ENCODE results near the gene SAFB2.

Gene SAFB2

DNA sequence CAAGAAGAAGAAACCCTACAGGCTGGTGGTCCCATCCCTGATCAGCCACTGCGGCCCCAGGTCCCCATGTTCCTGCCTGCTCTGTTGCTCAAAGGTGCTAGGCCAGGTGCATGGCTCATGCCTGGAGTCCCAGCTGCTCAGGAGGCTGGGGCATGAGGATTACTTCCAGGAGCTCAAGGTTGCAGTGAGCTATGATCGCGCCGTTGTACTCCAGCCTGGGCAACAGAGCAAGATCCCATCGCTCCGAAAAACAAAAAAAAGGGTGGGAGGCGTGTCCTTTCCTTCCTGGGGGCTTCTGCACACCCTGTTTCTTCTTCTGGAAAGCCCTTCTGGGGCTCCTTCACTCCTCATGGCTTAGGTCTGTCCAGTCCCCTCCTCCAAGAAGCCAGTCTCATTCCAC is 42.9 kb downstream of the SAFB2 start:
- no peak for DNase-seq (ENCODE audit: low read depth in 2 of 2)

DNA sequence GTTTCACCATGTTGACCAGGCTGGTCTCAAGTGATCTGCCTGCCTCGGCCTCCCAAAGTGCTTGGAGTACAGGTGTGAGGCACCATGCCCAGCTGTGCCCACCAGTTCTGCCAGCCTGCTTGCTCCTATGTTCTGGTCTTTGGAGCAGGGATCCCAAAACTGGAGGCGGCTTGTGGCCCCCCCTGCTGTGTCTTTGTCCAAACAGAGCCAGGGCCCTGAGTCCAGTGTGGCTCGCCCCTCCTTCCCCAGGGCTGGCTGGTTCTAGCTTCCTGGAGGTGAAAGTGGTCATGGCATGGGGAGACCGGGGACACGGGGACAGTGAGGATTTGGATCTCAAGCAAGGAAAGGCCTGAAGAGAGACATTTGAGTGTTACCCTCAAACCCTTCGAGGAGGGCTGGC is 43.3 kb downstream of the SAFB2 start:
- no peak for DNase-seq (ENCODE audit: low read depth in 2 of 2)

DNA sequence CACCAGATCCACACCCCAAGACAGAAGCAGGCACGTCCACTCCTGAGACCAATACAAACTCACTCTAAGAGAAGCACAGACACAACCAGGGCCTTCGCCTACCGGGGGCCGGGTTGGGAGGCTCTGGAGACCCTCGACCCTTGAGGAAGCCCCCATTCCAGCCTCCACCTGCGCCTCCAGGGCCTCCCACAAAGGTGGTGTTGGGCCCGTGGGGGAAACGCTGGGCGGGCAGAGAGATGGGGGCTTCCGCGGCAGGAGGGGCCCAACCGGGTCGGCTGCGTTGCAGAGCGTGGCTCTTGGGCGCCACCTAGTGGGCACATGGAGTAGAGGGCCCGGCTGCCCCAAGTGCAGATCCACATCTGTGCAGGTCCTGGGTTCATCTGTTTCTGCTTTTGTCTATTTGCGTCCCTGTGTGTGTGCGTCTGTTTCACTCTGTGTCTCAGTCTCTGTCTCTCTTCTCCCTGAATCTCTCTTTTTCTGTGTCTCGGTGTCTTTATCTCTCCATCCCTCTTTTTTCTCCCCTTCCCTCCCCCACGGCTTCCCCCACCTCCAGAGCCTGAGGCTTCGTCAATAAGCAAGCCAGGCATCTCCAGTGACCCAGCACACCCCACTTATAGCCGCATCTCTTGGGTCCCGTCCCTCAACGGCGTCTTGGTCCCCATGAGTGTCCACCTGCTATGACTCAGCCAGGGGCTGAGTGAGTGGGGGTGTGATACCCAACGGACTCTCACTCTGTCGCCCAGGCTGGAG is 44.3 kb downstream of the SAFB2 start:
- DNase-seq (ENCODE audit: low read depth in 2 of 2): peak; percentile 31 to 62

DNA sequence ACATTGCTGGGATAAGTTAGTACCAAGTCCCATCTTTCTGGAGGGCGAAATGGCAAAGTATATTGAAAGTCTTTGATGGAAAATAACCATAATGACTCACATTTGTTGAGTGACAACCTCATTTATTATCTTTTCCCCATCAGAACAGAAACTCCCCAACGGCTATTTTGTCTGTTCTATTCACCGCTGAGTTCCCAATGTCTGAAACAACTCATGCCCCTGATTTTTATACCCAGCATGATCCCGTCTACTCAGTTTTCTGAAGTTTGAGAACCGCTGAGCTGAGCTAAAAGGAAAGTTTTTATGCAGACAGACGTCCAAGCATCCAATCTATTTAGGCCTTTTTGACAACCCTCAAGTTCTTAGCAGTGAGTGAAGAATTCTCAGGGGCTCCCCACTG is 47.0 kb downstream of the SAFB2 start:
- DNase-seq (ENCODE audit: low read depth in 2 of 2): no peak

DNA sequence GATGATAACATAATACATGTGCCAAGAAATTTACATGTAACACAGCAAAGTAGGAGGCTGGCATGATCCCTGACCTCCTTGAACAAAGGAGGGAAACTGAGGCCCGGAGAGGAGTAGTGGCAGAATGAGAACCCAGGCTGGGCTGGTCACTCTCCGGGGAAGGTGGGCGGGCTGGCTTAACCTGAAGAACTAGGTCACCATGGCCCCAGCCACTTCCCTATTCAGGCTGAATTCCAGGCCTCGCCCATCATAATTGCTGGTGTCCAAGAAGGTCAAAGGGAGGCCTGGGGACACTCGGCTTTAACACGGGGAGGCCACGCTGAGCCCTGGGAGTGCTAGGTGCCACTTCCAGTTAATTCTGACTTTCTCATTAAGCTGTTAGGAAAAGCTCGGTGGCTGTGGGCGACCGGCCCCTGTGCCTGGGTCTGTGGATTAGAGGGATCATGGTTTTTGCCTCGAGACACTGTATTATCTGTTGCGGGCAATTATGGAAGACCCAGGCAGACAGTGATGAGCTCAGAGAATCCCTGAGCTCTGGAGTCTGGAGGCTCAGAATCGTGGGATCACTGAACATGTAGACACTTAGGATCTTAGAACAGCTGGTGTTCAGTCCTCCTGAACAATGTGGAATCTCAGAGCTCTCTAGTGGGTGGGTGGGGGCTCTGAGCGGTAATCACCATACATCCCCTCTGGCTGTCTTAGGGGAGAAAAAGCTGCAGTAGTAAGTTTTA is 49.9 kb downstream of the SAFB2 start:
- DNase-seq (ENCODE audit: low read depth in 2 of 2): no peak

DNA sequence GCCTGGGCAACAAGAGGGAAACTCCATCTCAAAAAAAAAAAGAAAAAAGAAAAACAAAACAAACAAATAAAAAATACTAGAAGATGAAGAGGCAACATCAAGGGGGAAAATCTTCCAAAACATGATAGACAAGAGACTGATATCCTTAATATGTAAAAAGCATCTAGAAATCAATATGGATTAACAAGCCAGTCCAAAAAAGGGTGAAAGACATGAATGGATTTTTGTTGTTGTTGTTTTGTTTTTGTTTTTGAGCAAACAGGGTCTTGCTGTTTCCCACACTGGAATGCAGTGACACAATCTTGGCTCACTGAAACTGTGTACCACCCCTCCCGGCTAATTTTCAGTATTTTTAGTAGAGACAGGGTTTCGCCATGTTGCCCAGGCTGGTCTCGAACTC is 50.8 kb downstream of the SAFB2 start:
- DNase-seq (ENCODE audit: low read depth in 2 of 2): no peak

DNA sequence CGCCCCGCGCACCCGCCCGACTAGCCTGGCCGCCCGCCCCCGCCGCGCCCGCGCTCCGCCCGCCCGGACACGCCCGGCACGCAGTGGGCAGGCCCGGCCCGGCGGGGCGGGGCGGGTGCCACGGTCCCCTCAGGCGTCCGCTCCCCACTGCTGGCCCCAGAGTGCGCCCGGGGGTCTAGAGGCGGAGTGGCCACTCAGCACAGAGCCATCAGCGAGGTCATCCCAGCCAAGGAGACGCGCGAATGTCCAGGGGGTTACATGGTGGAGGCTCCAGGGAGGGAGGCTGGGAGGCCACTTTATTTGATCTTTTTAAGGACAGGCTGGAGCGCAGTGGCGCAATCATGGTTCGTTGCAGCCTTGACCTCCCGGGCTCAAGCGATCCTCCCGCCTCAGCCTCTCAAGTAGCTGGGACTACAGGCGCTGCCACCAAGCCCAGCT is 54.6 kb downstream of the SAFB2 start:
- no peak for DNase-seq (ENCODE audit: low read depth in 2 of 2)

DNA sequence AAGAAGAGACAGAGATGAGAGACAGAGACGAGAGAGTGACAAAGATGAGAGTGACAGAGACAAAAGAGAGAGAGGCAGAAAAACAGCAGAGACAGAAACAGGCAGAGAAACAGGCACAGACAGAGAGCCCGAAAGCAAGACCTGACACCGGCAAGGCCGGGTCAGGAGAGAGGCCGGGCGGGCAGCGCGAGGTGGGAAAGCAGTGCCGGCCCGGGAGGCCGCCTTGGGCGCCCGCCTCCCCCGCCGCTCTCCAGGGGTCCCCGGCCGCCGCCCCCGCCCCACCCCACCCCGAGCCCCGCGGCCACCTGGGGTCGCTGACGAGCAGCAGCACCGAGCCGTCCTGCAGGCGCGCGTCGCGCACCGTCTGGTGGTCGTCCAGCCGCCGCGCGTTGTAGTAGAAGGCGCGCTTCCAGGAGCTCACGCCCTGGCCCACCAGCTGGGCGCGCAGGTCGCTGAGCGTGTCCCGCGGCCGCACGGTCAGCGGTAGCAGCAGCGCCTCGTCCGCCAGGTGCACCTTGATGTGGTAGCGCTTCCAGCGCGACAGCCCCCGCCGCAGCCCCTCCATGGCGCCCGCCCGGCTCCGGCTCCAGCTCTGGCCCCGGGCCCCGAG is 55.1 kb downstream of the SAFB2 start, which contains the start of gene TINCR:
TSS of gene TINCR (minus strand) at position 594 of the 610 bp plus-strand sequence.
- DNase-seq (ENCODE audit: low read depth in 2 of 2): no peak

DNA sequence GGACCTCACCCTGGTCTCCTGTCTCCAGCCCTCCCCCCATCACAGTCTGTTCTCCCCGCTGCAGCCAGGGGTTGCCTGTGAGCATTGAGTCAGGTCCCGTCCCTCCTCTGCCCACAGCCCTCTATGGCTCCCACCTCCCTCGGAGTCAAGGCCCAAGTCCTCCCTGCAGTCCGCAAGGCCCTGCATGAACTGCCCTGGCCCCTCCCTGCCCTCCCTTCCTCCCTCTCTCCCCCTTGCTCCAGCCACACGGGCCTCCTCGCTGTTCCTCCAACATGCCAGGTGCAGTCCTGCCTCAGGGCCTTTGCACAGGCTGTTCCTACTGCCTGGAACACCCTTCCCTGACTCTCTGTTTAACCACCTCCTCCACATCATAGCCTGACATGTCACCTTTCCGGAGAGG is 57.6 kb downstream of the SAFB2 start:
- no peak for DNase-seq (ENCODE audit: low read depth in 2 of 2)

DNA sequence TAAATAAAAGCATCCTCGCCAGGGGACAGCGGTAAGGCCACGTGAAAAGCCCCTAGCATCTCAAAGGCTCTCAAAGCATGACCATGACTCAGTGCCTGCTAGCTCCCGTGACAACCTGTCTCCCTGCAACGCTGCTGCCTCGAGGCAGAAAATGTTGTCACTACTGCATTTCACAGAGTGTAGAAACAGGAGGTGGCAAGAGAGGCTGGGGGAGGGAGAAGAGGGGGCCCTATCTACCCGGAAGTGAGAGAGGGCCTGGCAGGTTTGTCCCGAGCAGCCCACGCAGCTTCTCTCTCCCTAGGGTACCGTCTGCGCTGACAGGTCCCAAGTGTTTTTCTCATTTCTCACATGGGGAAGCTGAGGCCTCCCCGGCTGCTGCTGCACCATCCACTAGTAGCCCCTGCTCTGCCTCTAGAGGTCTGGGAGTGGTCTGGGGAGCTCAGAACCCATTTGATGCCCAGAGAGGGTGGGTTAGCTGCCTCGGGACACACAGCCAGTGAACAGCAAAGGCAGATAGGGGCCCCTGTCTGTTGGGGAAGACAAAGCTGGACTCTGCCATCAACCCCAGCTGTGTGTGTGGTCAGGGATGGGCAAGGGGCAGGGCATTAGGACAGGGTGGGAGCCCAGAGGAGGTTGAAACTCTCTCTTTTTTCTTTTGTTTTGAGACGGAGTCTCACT is 58.5 kb downstream of the SAFB2 start:
- DNase-seq (ENCODE audit: low read depth in 2 of 2): no peak

DNA sequence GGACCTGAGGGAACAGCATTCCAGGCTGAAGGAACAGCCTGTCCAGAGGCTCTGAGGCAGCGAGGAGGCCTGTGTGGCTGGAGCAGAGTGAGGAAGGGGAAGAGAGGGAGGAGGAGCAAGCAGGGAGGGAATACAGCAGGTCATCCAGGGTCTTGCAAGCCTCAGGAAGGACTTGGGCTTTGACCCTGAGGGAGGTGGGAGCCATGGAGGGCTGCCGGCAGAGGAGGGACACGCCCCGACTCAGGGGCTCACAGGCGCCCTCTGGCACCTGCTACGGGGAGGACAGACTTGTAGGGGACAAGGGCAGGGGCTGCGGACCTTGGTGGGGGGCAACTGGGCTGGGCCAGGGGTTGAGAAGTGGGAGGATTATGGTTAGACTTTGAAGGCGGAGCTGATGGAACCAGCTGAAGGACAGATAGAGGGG is 59.6 kb downstream of the SAFB2 start:
- no peak for DNase-seq (ENCODE audit: low read depth in 2 of 2)

DNA sequence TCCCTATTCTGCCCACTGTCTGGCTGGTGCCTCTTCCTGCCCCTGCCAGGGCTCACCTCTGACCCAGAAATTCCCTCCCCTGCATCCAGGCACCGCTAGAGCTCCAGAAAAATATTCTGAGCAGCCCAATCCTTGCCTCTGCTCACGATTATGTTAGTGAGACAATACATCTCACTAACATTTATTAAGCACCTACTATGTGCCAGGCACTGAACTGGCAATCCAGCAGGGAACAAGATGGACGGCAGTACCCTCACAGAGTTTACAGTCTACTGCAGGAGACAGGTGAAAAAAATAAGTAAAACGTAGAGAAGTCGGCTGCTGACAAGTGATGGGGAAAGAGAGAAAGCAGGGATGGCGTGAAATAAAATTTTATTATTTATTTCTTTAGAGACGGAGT is 60.3 kb downstream of the SAFB2 start:
- DNase-seq (ENCODE audit: low read depth in 2 of 2): no peak

DNA sequence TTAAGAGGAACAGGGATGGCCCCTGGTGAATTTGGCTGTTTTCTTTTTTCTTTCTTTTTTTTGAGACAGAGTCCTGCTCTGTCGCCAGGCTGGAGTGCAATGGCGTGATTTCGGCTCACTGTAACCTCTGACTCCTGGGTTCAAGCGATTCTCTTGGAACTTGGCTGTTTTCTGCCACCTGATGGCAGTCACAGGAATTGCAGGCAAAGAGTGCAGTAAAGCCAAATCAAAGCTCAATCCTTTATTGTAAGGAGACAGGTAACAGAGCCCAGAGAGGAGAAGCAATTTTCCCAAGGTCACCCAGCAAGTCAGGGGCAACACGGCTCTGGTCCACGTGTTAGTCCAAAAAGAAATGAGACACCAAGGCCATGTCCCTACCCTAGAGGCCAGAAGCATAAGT is 61.0 kb downstream of the SAFB2 start:
- no peak for DNase-seq (ENCODE audit: low read depth in 2 of 2)

DNA sequence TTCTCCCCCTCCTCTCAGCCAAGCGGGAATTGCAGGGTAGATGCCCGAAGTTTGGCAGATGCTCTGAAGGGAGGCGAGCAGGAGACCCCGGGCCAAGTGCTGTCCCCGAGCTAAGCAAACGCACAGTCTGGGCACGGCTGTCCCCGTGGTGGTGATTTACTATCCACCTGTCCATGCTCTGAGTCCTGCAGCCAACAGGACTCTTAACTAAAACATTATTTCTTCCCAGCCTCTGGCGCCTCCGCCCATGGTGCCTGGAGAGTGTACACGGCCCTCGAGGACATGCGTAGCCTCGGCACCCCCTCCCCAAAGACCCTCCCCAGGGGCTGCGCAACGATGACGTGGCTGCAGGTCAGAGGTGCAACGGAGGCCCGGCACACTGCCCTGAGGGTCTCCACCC is 62.4 kb downstream of the SAFB2 start:
- no peak for DNase-seq (ENCODE audit: low read depth in 2 of 2)

DNA sequence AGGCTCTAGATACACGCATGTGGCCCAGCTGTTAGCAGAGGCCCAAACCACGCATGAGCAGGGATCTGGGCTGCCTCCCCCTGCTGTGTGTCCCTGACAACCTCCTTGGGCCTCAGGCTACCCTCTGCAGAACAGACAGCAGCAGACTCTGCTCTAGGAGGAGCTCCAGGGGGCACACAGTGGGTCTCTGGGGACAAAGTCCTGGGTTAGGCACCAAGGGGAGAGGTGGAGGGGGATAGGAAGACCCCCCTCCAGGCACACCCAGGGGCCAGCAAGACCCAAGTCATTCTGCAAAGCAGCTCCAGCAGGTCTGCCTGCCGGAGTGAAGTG is 62.8 kb downstream of the SAFB2 start:
- DNase-seq (ENCODE audit: low read depth in 2 of 2): no peak

DNA sequence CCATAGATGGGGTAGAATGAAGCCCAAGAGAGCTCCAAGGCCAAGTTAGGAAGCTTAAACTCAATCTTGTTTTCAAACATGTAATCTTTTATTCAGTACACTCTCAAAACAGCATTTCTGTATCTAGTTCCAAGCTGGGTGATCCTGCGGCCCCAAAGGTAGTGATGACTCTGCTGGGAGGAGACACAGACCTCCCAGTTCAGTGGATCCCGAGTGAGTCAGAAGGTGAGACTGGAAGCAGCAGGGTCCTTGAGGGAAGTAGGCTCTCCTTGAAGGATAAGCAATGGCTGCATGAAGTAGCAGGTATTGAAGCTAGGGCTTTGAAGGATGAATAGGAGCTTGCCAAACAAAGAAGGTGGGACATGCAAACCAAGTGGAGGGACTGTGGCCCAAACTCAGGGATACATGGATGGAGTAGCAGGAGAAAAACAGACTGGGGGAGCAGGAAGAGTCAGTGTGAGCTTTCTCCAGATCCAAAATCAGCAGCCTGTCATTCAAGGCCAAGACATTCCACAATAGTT is 64.4 kb downstream of the SAFB2 start:
- no peak for DNase-seq (ENCODE audit: low read depth in 2 of 2)

DNA sequence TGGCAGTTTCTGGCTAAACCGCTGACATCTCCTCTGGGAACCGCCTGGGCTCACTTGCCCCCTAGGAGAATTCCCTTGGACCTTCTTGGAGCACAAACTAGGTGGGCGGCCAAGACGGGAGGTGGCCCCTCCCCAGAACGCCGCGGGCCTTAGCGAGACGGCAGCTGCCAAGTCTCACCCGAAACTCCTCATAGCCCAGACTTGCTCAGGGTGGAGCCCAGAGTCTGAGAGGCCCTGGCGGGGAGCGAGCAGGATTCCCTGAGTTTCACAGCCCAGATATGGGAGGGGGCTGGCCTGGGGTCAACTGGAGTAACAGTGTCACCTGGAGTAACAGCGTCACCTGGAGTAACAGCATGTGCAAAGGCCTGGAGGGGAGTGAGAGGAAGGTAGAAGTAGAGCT is 64.9 kb downstream of the SAFB2 start:
- no peak for DNase-seq (ENCODE audit: low read depth in 2 of 2)

DNA sequence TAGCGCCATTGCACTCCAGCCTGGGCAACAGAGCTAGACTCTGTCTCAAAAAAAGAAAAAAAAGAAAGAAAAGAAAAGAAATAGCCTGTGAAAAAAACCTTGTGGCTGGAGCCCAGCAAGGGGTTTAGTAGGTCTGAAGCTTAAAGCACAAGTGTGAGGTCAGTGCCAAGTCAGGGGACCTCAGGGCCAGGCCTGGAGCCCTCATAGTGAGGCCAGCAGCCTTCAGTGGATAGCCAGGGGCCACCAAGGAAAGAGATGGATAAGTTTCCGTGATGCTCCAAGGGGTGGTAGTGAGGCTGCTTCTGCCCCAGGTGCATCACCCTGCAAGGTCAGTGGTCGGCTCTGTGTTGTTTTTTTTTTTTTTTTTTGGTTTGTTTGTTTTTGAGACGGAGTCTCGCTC is 67.7 kb downstream of the SAFB2 start:
- no peak for DNase-seq (ENCODE audit: low read depth in 2 of 2)

DNA sequence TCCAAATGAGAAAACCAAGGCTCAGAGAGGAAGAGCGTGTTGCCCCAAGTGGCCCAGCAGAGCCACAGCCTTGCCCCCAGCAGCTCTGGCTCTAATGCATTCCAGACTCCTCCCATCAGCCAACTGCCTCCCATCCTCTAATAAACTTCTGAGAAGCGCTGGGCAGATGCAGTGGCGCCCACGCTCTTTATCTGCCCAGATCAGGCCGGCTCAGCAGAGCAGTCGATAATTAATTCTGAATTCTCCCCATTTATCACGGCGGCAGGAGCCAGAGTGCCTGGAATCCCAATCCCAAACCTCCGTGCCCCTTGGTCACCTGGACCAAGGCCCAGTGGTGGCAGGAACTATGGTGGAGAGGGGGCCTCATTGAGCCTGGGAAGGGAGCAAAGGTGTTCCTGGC is 68.7 kb downstream of the SAFB2 start:
- DNase-seq (ENCODE audit: low read depth in 2 of 2): no peak

DNA sequence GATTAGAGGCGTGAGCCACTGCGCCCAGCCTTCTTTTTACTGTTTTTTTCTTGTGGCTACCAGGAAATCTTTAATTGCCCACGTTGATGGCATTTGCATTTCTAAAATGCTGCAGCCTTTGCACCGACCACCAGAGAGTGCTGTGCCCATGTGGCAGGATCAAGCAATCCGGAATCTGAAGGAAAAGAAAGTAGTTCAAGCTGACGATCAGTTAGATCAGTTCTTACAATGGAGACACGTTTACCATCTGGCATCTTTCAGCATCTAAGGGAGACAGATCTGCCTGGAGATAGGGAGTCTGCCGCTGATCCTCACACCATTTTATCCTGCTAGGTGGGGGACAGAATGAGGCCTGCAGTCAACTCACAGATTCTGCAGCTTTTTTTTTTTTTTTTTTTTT is 74.7 kb downstream of the SAFB2 start:
- peak in 1 of 2 experiments; percentile 8 for DNase-seq (ENCODE audit: low read depth in 2 of 2)

DNA sequence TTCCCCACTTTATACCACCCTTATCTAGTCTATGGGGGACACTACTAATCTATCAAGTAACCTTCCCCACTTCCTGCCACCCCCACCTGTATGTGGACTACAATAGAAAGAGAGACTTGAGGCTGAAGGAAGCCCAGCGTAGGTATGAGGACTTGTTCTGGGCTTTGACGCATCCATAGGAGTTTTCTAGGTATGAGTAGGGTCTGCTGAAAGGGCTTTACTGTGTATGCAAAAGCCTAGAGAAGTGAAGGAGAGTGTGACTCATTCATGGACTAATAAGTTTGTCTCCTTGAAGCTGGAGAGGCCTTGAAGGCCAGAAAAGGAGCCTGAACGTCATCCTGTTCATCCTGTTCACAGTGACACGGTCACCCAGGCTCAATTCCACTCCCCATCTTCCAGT is 76.6 kb downstream of the SAFB2 start:
- DNase-seq (ENCODE audit: low read depth in 2 of 2): no peak

DNA sequence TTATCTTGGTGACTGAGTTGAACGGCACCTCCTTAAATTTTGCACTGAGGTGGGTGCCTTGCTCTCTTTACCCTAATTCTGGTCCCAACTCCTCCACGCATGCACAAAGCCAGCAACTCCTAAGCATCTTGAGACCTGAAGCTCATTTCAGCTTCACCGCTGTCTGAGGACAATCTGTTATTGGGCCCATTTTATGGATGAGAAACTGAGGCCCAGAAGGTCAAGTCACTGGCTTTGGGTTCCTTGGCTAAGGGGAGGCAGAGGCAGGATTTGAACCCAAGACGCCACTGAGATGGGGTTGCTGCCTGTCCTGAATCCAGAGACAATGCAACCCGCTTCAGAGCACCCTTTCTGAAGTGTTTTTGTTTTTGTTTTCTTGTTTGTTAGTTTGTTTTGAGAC is 77.5 kb downstream of the SAFB2 start:
- no peak for DNase-seq (ENCODE audit: low read depth in 2 of 2)

Measured in stimulated activated CD4-positive, alpha-beta T cell treated with anti-CD3 and anti-CD28 coated beads, Interleukin-12 subunit alpha, Interleukin-12 subunit beta, amount 100 ng/mL, for 24 hours (primary cell).